CD4-positive, alpha-beta T cell treated with Interleukin-4 for 1 hour (primary cell): Measurements from ENCODE around the gene RPS16.

ENCODE experiments used
- DNase-seq, 2 donors: peaks; one replicate each; pipeline ENCODE4 v3.0.0-alpha.2; 2020 to 2022

Gene RPS16

DNA sequence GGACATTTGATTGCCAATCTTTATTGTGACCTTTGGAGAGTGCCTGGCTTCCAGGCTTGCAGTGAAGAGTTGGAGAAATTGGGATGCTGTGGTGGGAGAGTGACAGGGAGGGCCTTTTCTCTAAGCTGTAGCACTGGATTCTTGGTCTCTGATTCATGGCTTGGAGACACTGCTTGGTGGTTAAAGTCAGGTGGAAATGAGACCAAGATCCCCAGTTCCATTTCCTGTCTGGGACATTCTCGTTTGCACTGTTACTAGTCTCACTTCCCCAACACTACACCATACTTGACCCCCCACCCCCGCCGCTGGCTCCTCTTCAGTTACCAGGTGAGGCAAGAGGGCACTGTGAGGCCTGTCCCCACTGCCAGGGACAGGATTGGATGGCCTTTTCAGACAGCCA lies 12.5 kb upstream of the RPS16 start:
- DNase-seq = no peak

DNA sequence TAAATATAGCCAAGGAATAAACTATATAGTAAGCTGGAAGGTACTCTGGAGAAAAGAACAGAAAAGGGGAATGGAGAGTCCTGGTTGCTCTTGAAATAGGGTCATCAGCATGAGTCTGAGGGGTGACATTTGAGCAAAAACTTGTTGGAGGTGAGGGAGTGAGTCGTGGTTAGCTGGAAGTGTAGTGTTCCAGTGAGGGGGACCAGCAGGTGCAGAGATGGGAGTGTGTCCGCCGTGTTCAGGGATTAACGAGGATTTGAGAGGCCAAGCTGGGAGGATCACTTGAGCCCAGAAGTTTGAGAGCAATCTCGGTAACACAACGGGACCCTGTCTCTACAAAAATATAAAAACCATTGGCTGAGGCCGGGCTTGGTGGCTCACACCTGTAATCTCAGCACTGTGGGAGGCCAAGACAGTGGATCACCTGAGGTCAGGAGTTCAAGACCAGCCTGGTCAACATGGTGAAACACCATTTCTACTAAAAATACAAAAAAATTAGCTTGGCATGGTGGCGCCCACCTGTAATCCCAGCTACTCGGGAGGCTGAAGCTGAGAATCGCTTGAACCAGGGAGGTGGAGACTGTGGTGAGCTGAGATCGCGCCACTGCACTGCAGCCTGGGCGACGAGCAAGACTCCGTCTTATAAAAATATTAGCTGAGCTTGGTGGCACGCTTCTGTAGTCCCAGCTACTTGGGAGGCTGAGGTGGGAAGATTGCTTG lies 10.8 kb upstream of the RPS16 start:
- DNase-seq = no peak

DNA sequence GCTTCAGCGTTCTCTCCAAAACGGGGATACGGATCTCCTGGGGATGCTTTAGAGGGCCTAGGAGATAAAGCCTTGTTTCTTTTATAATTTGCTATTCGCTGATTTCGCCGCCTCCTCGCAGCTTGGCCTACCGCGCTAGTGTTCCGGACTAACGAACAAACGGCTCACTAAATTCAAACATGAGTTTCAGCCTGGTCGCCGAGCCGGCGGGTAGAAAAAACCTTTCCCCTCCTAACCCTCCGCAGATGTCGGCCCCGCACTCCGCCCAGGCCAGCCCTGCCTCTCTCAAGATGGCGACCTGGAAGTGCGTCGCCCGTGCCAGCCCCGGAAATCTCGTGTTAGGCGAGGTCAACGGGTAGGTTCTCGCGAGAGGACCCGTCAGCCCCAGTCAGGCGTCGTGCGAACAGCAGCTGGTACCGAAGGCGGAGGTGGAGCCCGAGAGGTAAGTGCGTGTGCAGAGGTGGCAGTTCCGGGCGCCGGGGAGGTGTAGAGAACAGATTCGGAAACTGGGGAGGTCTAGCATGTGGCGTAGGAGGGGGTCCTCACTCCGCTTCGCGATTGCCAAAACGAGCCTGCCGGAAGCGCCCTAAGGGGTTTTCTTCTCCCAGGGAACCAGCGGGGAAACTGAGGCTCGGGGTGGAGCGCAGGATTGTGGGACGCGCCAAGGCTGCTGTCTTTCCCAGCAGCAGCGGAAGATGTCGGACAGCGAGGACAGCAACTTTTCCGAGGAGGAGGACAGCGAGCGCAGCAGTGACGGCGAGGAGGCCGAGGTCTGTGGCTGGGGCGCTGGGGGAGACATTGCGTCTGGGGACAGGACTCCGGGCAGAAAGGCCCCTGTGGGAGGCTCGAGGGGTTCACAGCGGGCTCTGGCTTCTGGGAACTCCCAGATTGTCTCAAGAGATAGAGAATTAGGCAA lies 9.7 kb upstream of the RPS16 start, which contains the start of gene SUPT5H:
SUPT5H (plus strand) TSS at position 387 of the 916 bp plus-strand sequence; CDS start at position 696, 309 bp downstream.
- DNase-seq = peak; percentile 99

DNA sequence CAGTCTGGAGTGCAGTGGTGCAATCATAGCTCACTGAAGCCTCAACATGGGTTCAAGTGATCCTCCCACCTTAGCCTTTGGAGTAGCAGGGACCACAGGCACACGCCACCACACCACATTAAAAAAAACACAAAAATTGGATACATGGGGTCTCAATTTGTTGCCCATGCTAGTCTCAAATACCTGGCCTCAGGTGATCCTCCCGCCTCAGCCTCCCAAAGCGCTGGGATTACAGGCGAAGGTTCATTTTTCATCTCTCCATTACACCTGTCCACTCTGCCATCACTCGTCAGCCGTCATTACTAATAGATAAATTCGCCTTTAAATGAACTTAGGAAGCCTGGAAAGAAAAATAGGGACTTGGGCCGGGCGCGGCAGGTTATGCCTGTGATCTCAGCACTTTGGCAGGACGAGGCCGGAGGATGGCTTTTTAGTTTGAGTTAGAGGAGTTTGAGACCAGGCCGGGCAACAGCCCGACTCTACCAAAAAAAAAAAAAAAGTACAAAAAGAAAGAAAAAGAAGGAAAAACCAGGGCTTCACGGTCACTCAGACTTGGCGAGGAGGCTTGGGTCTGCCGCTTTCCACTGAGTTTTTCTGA lies 8.9 kb upstream of the RPS16 start:
- no peak for DNase-seq

DNA sequence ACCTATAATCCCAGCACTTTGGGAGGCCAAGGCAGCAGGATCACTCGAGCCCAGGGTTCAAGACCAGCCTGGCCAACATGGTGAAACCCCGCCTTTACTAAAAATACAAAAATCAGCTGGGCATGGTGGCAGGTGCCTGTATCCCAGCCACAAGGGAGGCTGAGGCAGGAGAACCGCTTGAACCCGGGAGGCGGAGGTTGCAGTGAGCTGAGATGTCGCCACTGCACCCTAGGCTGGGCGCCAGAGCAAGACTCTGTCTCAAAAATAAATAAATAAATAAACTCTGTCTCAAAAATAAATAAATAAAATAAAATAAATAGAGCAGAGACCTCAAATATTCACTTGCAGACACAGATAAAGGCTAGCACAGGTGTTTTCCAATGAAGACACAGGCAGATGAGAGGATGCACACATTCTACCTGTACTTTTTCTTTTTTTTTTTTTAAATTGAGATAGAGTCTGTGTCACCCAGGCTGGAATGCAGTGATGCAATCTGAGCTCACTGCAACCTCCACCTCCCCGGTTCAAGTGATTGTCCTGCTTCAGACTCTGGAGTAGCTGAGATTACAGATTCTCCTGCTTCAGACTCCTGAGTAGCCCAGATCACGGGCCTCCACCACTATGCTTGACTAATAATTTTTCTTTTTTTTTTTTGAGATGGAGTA lies 2.7 kb upstream of the RPS16 start:
- no peak for DNase-seq

DNA sequence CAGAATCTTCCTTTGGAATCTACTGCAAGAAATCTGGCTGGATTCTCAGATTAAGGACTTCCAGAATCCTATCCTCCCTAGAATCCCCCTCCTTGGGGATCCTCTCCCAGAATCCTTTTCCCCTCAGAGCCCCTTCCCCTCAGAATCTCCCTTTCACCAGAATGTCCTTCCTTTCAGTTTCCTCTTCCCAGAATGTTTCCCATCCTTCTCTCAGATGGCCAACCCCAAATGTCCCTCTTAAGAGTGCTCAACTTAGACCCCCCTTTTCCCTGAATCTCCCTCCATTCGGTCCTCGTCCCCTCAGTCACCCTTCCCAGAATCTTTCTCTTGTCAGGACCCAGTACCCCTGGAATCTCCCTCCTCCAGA lies 584 bp upstream of the RPS16 start:
- DNase-seq = no peak

DNA sequence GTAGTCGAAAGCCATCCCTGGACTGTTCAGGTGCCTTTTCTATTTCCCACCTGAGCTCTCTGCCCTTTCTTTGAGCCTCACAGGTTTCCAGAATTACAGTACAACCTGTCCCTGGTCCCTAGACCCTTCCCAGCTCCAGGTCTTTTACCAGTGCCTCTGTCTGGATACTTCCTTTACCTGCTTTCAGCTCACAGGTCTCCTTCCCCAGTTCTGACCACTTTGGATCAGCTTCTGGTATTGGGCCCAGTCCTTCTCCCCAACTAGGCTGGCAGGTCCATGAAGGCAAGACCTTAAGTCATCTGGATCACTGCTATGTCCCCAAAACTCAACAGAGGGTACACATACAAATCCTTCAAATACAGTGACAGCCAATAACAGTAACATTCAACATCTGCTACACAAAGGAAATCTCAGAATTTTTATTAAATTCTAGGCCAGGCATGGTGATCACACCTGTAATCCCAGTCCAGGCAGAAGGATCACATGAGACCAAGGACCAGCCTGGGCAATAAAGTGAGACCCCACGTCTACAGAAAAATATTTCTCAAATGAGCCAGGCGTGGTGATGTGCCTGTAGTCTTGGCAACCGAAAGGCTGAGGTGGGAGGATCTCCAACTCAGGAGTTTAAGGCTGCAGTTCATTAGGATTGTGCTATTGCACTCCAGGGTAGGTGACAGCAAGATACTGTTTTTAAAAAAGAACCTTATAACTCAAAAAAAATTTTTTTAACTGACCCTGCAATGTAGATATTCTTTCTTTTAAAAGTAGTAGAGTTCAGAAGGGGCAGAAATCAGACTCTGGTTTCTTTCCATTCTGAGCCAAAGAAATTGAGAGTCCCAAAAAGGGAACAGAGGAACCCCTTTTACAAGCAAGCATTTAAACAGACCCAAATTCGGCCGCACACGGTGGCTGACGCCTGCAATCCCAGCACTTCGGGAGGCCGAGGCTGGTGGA lies 1.3 kb downstream of the RPS16 start:
- no peak for DNase-seq

DNA sequence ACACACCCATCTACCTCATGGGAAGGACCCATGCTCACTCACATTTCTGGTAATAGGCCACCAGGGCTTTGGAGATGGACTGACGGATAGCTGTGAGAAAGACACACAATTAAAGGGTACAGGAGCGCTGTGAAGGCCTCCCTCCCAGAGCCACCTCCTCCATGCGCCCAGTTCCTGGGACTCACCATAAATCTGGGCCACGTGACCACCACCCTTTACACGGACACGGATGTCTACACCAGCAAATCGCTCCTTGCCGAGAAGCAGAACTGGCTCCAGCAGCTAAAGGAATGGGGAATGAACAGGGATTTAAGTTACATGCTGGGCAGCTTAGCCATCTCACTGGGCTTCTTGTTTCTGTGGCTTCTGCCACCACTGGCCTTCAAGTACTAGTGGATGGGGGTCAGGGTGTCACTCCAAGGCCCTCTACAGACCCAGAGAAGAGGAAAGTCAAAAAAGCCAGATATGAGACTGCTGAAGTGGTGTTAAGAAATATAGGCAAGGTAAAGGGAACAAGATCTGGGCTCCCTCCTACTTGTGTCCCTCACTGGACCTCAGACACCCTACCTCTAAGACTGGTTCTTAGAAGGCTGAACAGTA lies 2.2 kb downstream of the RPS16 start:
- no peak for DNase-seq

DNA sequence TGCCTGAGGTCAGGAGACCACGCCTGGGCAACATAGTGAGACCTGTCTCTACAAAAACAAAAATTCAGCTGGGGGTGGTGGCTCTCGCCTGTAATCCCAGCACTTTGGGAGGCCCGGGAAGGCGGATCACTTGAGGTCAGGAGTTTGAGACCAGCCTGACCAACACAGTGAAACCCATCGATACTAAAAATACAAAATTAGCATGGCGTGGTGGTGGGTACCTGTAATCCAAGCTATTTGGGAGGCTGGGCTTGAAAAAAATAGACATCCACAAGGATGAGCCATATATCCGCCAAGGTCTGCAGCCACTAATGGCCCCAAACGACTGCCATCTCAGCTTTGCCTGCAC lies 3.1 kb downstream of the RPS16 start:
- DNase-seq = no peak

DNA sequence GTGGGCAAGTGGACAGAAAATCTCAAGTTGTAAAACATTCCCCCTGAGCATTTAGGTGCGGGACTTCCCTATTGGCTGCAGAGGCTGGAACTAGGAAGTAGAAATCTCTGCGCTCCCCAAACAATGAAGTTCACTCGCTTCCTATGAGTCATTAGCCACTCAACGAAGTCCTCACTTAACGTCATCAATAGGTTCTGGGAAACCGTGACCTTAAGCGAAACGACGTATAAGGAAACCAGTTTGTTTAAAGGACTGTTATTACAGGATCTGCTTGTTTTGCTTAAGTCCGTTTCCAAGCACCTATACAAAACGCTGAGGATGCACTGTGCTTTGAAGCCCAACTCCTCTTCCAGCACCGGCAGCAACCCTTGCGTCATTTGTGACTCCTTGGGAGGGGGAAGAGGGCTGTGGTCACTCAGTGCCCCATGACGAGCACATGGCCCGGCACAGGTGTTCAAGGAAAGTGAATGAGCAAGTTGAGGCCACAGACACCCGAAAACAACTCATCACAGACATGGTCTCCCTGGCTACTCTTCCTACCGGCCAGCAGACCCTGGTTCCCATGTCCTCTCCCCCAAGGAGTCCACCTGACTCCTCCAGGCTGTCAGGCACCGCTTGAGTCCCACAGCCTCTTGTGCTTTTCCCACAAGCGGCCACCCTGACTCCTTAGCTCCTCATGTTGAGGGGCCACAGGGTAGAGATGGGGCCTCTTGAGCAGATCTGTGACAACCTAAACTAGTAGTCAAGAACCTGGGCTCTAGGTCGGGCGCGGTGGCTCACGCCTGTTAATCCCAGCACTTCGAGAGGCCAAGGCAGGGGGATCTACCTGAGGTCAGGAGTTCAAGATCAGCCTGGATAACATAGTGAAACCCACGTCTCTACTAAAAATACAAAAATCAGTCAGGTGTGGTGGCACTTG lies 4.8 kb downstream of the RPS16 start:
- DNase-seq = peak; percentile 88 to 90

DNA sequence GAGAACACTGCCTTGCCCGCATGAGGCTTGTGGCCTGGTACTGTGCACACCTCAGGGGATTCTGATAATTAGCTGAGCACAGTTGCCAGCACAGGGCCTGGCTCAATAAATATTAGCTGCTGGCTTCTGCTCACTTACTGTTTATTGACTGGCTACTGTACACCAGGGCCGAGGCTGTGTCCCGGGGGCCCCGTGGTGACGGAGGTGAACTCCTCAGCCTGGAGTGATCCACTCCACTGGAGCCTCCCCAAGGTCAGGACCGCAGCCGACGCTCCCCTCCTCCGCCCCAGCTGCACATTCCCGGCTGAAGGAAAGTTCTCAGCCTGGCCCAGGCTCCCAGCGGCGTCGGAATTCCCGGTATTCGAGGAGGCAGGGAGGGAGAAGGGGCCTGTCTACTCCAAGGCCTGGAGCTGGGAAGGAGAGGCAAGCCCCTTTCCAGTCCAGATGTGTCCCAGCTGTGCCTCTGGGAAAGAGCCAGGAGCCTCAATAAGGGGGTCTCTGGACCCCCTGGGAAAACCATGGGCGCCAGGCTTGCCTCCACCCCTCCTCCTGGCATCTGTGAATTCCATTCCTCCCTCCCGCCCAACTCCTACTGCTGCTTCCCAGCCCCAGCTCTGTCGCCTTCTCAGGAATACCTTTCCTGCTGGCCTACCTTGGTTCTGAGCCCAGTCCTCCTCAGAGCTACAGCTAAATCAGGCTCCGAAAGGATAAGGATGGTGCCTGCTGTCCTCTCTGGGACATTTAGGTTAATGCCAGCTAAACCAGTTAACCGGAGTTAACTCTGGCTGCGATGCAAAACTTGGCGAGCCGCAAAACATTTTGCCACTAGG lies 7.3 kb downstream of the RPS16 start:
- no peak for DNase-seq

DNA sequence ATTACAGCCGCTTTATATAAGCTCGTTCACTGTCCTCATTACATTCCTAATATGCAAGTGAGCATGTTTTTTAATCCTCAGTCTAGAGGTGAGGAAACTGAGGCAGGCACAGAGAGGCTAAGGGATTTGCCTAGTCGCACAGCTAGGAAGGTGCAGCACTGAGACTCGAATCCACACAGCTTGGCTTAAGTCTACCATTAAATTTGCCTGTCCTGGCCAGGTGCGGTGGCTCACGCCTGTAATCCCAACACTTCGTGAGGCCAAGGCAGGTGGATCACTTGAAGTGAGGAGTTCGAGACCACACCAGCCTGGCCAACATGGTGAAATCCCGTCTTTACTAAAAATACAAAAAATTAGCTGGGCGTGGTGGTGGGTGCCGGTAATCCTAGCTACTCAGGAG lies 8.0 kb downstream of the RPS16 start:
- DNase-seq = no peak

DNA sequence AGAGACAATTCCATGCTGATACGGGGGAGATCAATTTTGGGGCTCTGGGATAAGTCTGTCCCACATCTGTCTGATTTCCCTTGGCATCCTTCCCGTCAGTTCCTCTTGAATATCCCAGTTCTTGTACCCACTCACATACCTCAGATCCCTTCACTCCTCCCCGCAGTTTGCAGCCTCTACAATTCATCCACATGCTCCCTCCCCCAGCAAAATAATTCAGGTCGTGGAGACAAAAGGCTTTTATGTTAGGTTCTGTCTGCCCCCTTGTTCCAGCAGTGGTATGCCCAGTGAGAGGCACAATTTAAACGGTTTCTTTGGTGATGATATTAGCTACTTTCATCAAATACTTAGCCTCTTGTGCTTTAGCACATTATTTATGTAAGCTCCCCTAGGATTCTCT lies 9.6 kb downstream of the RPS16 start:
- no peak for DNase-seq

DNA sequence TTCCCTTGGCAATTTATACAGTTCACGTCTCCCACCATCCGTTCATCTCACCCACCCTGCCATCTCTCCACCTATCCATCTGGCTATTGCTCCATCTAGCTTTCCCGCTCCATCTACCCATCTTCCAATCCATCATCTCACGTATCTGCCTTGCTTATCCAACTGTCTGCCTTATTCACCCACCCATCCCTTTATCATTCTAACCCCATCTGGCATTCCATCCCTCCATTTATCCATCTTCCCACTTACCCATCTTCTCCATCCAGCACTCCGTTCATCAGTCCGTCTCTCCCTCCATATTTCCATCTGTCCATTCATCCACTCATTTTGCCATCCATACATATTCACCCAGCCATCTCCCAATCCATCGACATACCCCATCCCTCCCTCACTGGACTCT lies 10.0 kb downstream of the RPS16 start:
- no peak for DNase-seq

DNA sequence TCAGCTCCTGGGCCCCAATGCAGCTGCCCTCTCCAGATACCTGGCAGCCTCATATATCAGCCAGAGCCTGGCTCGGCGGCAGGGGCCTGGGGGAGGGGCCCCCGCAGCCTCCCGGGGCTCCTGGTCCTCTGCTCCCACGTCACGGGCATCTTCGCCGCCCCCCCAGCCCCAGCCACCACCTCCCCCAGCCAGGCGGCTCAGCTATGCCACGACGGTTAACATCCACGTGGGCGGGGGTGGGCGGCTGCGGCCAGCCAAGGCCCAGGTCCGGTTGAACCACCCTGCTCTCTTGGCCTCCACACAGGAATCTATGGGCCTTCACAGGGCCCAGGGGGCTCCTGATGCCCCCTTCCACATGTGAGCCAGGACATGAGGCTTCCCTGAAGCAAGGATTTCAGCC lies 10.8 kb downstream of the RPS16 start:
- no peak for DNase-seq

DNA sequence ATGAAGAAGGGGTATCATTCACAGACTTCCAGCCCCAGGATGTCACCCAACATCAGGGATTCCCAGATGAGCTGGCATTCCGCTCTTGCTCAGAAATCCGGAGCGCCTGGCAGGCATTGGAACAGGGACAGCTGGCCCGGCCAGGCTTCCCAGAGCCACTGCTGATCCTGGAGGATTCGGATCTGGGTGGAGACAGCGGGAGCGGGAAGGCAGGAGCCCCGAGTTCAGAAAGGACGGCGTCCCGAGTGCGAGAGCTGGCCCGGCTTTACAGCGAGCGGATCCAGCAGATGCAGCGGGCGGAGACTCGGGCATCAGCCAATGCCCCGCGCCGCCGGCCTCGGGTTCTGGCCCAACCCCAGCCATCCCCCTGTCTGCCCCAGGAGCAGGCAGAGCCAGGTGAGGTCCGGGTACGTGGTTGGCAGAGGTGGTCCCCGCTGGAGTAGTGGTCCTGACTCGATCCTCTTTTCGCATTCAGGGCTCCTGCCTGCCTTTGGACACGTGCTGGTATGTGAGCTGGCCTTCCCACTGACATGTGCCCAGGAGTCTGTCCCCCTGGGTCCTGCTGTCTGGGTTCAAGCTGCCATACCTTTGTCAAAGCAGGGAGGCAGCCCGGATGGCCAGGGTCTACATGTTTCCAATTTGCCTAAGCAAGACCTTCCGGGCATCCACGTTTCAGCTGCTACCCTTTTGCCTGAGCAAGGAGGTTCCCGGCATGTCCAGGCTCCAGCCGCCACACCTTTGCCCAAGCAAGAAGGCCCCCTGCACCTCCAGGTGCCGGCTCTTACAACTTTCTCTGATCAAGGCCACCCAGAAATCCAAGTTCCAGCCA lies 12.3 kb downstream of the RPS16 start:
- DNase-seq = no peak

DNA sequence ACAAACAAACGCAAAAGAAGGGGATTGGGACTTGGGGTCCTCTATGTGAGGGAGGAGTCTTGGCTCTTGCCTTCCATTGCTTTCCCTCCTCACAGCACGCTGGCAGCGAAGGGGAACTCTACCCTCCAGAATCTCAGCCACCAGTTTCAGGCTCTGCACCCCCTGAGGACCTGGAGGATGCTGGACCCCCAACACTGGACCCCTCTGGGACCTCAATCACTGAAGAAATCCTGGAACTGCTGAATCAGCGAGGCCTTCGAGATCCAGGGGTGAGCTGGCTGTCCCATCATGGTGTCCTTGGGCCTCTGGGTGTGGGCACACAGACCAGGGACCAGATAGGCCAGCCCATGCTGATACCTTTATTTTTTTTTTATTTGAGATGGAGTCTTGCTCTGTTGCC lies 13.7 kb downstream of the RPS16 start:
- DNase-seq = no peak

DNA sequence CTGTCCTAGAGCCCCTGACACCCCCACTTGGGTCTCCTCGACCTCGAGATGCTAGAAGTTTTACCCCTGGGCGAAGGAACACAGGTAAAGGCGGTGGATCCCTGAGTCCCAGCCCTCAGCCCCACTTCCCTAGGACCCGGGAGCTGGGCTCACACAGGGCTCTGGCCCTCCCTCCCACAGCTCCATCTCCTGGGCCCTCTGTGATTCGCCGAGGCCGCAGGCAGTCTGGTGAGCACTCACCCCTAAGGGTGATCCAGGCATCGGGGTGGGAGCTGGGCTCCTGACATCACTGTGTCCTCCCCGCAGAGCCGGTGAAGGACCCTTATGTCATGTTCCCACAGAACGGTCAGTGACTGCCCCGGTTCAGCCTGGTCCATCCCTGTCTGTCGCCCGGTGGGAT lies 15.0 kb downstream of the RPS16 start:
- DNase-seq = no peak

DNA sequence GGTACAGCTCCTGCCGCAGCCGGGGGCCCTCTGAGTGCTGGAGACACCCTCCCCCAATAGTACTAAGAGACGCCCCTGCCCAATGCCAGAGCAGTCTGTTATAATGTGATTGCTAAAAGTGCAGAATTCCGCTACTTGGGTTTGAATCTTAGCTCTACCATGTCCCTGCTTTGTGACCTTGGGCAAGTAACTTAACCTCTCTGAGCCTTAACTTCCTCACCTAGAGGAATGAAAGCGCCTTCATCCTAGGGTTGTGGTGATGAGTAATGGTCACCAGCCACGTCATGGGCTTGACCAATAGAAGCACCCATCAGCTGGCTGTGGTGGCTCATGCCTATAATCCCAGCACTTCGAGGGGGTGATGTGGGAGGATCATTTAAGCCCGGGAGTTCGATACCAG lies 16.7 kb downstream of the RPS16 start:
- DNase-seq = no peak
